Stimulated activated CD8-positive, alpha-beta memory T cell treated with anti-CD3 and anti-CD28 coated beads, Interleukin-7, amount 100 ng/mL, for 24 hours (primary cell): ENCODE data around the gene FMN2.
"Not testable (repeated sequence)": the region's sequence is repeated elsewhere in the genome, so short reads cannot be mapped to it uniquely, and the experiment has no call there.

Experiments used
- DNase-seq: peaks from one replicate; pipeline ENCODE4 v3.0.0-alpha.2; 2020; ENCODE audit warnings: low read depth

The FMN2 gene

GRCh38 chr1:240366636-240367035 lies 275.0 kb downstream of the FMN2 start:
- no peak for DNase-seq

- DNase-seq, result no peak
These were observed 293.9 kb downstream of the FMN2 start for GRCh38 chr1:240385551-240385950.

- no peak for DNase-seq
These were observed 294.6 kb downstream of the FMN2 start for GRCh38 chr1:240385985-240386978.

- no peak for DNase-seq
These were observed 295.4 kb downstream of the FMN2 start for GRCh38 chr1:240387051-240387450.

GRCh38 chr1:240391660-240392260 lies 300.1 kb downstream of the FMN2 start:
- DNase-seq, result no peak

GRCh38 chr1:240394353-240394752 lies 302.7 kb downstream of the FMN2 start:
- no peak for DNase-seq

GRCh38 chr1:240395336-240395735 lies 303.7 kb downstream of the FMN2 start:
- DNase-seq, result no peak

GRCh38 chr1:240399381-240399780 lies 307.7 kb downstream of the FMN2 start:
- DNase-seq, result no peak

GRCh38 chr1:240401731-240402130 lies 310.0 kb downstream of the FMN2 start:
- DNase-seq, result no peak

GRCh38 chr1:240402326-240402725 lies 310.6 kb downstream of the FMN2 start:
- DNase-seq, result no peak

- no peak for DNase-seq
These were observed 312.6 kb downstream of the FMN2 start for GRCh38 chr1:240404286-240404685.

GRCh38 chr1:240405751-240406150 lies 314.1 kb downstream of the FMN2 start:
- no peak for DNase-seq

- no peak for DNase-seq
These were observed 315.7 kb downstream of the FMN2 start for GRCh38 chr1:240407407-240407806.

GRCh38 chr1:240409615-240410014 lies 317.9 kb downstream of the FMN2 start:
- no peak for DNase-seq

GRCh38 chr1:240413732-240414131 lies 322.0 kb downstream of the FMN2 start:
- no peak for DNase-seq

GRCh38 chr1:240414237-240414636 lies 322.6 kb downstream of the FMN2 start:
- no peak for DNase-seq

- not testable (repeated sequence) for DNase-seq
These were observed 323.3 kb downstream of the FMN2 start for GRCh38 chr1:240415011-240415410.

GRCh38 chr1:240415532-240415931 lies 323.8 kb downstream of the FMN2 start:
- no peak for DNase-seq

GRCh38 chr1:240417317-240417716 lies 325.6 kb downstream of the FMN2 start:
- DNase-seq, result no peak

- DNase-seq, result no peak
These were observed 329.1 kb downstream of the FMN2 start for GRCh38 chr1:240420766-240421165.

GRCh38 chr1:240423246-240423924 lies 331.7 kb downstream of the FMN2 start:
- no peak for DNase-seq

GRCh38 chr1:240424740-240425464 lies 333.2 kb downstream of the FMN2 start:
- DNase-seq, result no peak
